HG03159 (cell line): Measurements from ENCODE around the gene C1QB.
"Not testable (repeated sequence)": the region's sequence is repeated elsewhere in the genome, so short reads cannot be mapped to it uniquely, and the experiment has no call there.

Experiments
- ATAC-seq: cut with Tn5 transposase; IDR thresholded peaks from one replicate; pipeline ENCODE4 v1.9.1; 2021; ENCODE audit warnings: mild to moderate bottlenecking, moderate library complexity; ENCODE audit not compliant: unreplicated experiment

C1QB gene

GRCh38 chr1:22691031-22691753 lies 38.2 kb downstream of the C1QB start:
- ATAC-seq, result no peak

- ATAC-seq, result no peak
Observed at GRCh38 chr1:22694172-22694571, 41.1 kb downstream of the C1QB start.

GRCh38 chr1:22696610-22697009 lies 43.6 kb downstream of the C1QB start:
- no peak for ATAC-seq

- ATAC-seq, result no peak
Observed at GRCh38 chr1:22697980-22698379, 44.9 kb downstream of the C1QB start.

- ATAC-seq, result no peak
Observed at GRCh38 chr1:22699681-22700520, 46.9 kb downstream of the C1QB start.

- no peak for ATAC-seq
Observed at GRCh38 chr1:22702296-22703085, 49.5 kb downstream of the C1QB start.

GRCh38 chr1:22704440-22705067 lies 51.5 kb downstream of the C1QB start:
- ATAC-seq, result peak; percentile 56

- no peak for ATAC-seq
Observed at GRCh38 chr1:22705586-22705985, 52.5 kb downstream of the C1QB start.

GRCh38 chr1:22706100-22706499 lies 53.1 kb downstream of the C1QB start:
- not testable (repeated sequence) for ATAC-seq

GRCh38 chr1:22708777-22709176 lies 55.7 kb downstream of the C1QB start:
- ATAC-seq, result no peak

- ATAC-seq, result no peak
Observed at GRCh38 chr1:22709227-22709626, 56.2 kb downstream of the C1QB start.

GRCh38 chr1:22709891-22710700 lies 57.1 kb downstream of the C1QB start:
- ATAC-seq, result no peak

- no peak for ATAC-seq
Observed at GRCh38 chr1:22710701-22711049, 57.6 kb downstream of the C1QB start, which contains the start of gene EPHB2. EPHB2 (plus strand) TSS chr1:22710839; CDS start chr1:22710983, 144 bp downstream.

GRCh38 chr1:22711071-22711470 lies 58.0 kb downstream of the C1QB start:
- ATAC-seq, result no peak
